ENCODE measurements around the gene DIPK1B. TPM values are rescaled to one million over a fixed set of nuclear protein-coding genes. Genes with fewer than 3 reads are reported as not detected.

Gene DIPK1B
- polyA plus RNA-seq, 1 of the 3 experiments (the other 2 are of a cell fraction) = 24.5 TPM

DNA sequence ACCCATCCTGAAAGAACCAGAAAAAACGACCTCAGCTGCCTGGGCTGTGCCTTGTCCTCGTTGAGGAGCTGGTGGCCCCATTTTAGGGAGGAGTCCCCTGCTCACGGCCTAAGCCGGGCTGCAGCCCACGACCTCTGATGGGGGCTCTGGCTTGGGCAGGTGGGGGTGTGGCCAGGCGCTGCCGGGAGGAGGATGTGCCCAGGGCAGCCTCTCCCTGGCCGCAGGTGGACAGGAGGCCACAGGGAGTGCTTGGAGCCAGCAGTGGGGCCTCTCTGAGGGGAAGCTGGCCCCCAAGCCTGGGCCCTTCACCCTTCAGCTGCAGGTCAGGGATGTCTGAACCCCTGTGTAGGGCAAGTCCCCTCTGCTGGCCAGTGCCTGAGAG lies 2.5 kb downstream of the DIPK1B start:
- POLR2A ChIA-PET = interaction anchor here (2.2 to 4.2 kb wide), 2 partner anchors 7 to 13 kb away, joined by 12 to 51 read pairs; no protein-coding TSS in a partner anchor
- H3F3A ChIP-seq (replicated peaks; ENCODE audit: insufficient read depth) = peaks cover 17% of the 10 kb centered on the region
- no peak overlapping the region for H3K9ac ChIP-seq
- TF ChIP-seq, protein P1, sequence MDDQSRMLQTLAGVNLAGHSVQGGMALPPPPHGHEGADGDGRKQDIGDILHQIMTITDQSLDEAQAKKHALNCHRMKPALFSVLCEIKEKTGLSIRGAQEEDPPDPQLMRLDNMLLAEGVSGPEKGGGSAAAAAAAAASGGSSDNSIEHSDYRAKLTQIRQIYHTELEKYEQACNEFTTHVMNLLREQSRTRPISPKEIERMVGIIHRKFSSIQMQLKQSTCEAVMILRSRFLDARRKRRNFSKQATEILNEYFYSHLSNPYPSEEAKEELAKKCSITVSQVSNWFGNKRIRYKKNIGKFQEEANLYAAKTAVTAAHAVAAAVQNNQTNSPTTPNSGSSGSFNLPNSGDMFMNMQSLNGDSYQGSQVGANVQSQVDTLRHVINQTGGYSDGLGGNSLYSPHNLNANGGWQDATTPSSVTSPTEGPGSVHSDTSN (IDR thresholded peaks at IDR 0.05) = no peak
- TF ChIP-seq, protein P2, sequence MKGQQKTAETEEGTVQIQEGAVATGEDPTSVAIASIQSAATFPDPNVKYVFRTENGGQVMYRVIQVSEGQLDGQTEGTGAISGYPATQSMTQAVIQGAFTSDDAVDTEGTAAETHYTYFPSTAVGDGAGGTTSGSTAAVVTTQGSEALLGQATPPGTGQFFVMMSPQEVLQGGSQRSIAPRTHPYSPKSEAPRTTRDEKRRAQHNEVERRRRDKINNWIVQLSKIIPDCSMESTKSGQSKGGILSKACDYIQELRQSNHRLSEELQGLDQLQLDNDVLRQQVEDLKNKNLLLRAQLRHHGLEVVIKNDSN (IDR thresholded peaks at IDR 0.05; ENCODE audit: borderline replicate concordance, low read depth) = no peak
- TF ChIP-seq TAF1 (IDR thresholded peaks at IDR 0.05; ENCODE audit: borderline replicate concordance, low read depth, low read length) (no peak), RXRA (IDR thresholded peaks at IDR 0.05; ENCODE audit: borderline replicate concordance, low read depth) (no peak), MXI1 (IDR thresholded peaks at IDR 0.05; ENCODE audit: low read depth, low read length) (no peak), REST (IDR thresholded peaks at IDR 0.05; ENCODE audit: low read depth, low read length) (no peak), ZBTB33 (IDR thresholded peaks at IDR 0.05; ENCODE audit: borderline replicate concordance, low read depth) (no peak), SMC3 (IDR thresholded peaks at IDR 0.05; ENCODE audit: low read depth, low read length) (no peak), FOSL2 (IDR thresholded peaks at IDR 0.05; ENCODE audit: borderline replicate concordance, low read depth) (no peak), CHD2 (IDR thresholded peaks at IDR 0.05; ENCODE audit: low read length, partially characterized antibody) (no peak), TEAD4 (IDR thresholded peaks at IDR 0.05; ENCODE audit: borderline replicate concordance, insufficient read depth) (no peak), NRF1 (IDR thresholded peaks at IDR 0.05; ENCODE audit: low read depth, low read length) (no peak), POLR2AphosphoS5 (IDR thresholded peaks at IDR 0.05; ENCODE audit: low read depth, low read length) (no peak), RCOR1 (IDR thresholded peaks at IDR 0.05; ENCODE audit: low read length) (no peak)
- TF ChIP-seq, protein P3, sequence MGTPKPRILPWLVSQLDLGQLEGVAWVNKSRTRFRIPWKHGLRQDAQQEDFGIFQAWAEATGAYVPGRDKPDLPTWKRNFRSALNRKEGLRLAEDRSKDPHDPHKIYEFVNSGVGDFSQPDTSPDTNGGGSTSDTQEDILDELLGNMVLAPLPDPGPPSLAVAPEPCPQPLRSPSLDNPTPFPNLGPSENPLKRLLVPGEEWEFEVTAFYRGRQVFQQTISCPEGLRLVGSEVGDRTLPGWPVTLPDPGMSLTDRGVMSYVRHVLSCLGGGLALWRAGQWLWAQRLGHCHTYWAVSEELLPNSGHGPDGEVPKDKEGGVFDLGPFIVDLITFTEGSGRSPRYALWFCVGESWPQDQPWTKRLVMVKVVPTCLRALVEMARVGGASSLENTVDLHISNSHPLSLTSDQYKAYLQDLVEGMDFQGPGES (IDR thresholded peaks at IDR 0.05; ENCODE audit: low read depth, low read length) = no peak
- CTCF ChIA-PET = interaction anchor here (0.9 to 8.4 kb wide), 4 partner anchors 13 to 230 kb away, joined by 4 to 99 read pairs (median 13); no protein-coding TSS in a partner anchor
- H3K4me1 ChIP-seq (ENCODE audit: control insufficient read depth in 1 of 2, insufficient read depth in 2 of 2, low read depth in 1 of 2, low read length in 1 of 2) = peaks cover 4 to 18% of the 10 kb centered on the region in 2 experiments; a peak in 1 of 4 replicates
- no peak overlapping the region for H2AFZ ChIP-seq (ENCODE audit: low read depth)
- WGBS (ENCODE audit: low lambda C conversion rate) = no CpG with 5 or more reads among the region's 8 CpGs
- H3K4me2 ChIP-seq = no peak overlapping the region
- no peaks in the 10 kb centered on the region for H3K36me3 ChIP-seq (replicated peaks in 1 of 2; ENCODE audit: control insufficient read depth in 1 of 2, insufficient read depth in 2 of 2, low read length in 1 of 2)
- H3K27me3 ChIP-seq (ENCODE audit: insufficient read depth) = no peaks in the 10 kb centered on the region
- DNase-seq = no peak
- H3K4me3 ChIP-seq (ENCODE audit: low read depth in 2 of 2, low read length in 1 of 2) = no peak overlapping the region
- no peaks in the 10 kb centered on the region for H3K9me3 ChIP-seq
- no peak overlapping the region for H3K27ac ChIP-seq (ENCODE audit: low read depth in 2 of 2, low read length in 1 of 2)
- H3K79me2 ChIP-seq (ENCODE audit: insufficient read depth) = no peaks in the 10 kb centered on the region
- H3K9me2 ChIP-seq = no peaks in the 10 kb centered on the region
- no peaks in the 10 kb centered on the region for H4K20me1 ChIP-seq (ENCODE audit: insufficient read depth)

Data from SK-N-SH (cell line).